OCI-M2 (cell line): ENCODE results near the gene UNKL.

ENCODE experiments used
- DNase-seq: peaks from one replicate; lab custom pipeline; 2025; ENCODE audit not compliant: unreplicated experiment; lab: John Stamatoyannopoulos, UW

The UNKL gene

DNA sequence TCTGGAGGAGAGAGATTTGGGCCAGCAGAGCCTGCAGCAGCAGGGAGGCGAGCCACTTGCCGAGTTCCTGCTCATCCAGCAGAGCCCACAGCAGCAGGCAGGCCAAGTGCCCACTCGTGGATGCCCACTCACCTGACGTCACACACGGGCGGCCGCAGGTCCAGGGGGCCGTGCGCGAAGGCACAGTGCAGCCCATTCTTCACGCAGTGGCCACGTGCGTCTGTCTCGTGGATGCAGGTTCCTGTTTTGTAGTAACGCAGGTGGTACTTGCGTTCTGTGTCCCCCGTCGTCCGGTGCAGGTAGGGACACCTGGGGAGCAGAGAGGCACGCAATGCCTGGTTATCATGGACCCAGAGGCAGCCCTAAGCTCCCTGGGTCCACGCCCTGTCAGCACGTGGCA is 11.5 kb downstream of the UNKL start:
- no peak for DNase-seq

GRCh38 chr16:1401758-1402154 is 12.7 kb downstream of the UNKL start:
- no peak for DNase-seq

GRCh38 chr16:1401061-1401757 is 13.3 kb downstream of the UNKL start:
- no peak for DNase-seq

DNA sequence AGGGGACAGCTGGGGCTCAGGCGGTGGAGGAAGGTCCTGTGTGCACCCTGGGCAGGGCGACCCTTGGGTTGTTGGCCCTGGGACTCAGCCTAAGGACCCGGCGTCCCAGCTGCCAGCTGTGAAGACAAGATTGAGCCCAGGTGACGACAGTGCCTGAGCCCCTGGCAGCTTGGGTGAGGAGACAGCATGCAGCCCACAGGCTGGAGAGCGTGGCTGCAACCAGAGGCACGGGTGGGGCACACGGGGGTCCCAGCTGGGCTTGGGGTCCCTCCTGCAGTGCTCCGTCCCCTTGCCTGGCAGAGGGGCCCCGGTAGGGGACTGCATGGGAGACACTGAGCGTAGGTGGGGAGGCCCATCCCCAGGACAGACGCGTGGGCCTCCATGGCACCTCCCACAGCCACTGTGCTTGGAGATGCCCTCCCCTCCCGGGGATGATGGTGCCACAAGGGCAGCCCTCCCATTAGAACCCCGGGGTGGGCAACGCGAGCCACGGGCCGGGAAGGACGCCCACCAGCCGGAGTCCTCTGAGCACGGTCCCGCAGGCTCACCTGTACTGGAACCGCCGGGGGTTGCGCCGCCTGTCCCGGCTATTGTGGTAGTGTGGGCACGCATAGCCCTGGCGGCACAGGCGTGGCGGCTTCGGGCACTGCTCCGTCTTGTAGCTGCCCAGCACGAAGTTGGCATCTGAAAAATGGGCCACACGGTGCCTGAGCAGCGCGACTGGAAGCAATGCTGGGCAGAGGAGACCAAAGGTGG is 15.5 kb downstream of the UNKL start:
- DNase-seq: no peak

DNA sequence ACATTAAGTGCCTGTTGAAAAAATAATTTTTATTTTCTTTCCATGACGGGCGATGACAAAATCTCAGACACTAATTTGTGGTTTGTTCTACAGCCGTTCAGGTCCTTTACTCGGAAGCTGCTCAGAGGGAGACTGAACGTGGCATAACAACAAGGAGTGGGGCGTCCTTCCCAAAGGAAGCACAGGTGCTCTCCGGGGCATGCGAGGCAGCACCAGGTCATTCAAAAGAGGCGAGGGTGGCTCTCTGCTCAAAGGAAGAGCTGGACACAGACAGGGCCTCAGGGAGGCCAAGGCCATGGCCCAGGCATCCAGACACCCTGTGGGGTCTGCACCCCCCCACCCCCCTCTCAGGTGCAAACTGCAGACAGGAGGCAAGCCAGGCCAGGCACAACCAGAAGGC is 16.2 kb downstream of the UNKL start:
- DNase-seq: no peak

- DNase-seq: no peak
Measured at GRCh38 chr16:1397779-1398178, 16.7 kb downstream of the UNKL start.

GRCh38 chr16:1395444-1396031 is 19.0 kb downstream of the UNKL start:
- DNase-seq: no peak

DNA sequence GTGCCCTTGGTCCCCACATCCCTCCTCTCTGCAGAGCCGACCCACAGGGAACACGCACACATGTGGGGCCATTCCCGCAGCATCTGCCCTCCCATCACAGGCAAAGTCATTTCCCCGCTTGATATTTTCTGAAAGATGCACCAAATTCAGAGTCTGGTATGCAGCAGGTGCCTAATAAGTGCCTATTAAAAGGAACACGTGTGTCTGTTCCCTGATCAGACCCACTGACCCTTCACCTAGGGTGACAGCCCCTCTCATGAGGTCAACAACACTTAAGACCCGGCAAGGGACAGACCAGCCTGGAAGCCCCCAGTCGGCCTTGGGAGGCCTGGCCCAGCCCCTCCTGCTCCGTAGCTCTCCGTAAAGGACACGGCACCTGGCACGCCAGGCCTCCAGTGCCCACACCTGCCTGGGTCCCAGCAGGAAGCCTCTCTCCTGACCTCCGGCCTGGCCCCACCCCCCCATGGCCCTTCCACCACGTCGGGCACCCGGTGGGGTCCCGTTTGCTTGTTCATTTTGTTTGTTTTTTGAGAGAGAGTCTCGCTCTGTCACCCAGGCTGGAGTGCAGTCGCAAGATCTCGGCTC is 20.0 kb downstream of the UNKL start:
- DNase-seq: no peak

DNA sequence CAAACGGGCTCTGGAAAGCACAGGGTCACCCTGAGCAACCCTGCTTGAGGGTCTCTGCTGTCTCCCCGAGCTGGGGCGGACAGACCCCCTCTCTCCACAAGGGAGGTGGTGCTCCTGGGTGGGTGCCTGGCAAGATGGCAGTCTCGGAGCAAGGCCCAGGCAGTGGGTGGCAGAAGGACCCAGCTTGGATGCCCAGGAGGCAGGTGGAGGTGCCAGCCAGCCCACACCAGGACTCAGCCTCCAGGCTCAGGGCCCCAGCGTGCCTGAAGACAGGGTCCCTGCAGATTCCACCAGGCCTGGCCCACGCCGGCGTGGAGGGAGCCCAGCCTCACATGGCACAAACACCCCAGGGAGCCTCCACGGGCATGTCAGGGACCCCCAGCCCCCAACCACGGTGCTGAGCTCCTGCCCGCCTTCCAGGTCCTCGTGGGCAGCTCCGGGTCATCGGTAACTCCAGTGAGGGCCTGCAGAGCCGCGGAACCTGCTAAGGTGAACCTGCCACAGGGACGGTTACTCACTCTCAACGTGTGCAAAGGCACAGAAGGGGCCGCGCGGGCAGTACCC is 20.8 kb downstream of the UNKL start:
- no peak for DNase-seq

- DNase-seq: no peak
Measured at GRCh38 chr16:1392826-1393225, 21.7 kb downstream of the UNKL start.

- no peak for DNase-seq
Measured at GRCh38 chr16:1390239-1390779, 24.2 kb downstream of the UNKL start.

DNA sequence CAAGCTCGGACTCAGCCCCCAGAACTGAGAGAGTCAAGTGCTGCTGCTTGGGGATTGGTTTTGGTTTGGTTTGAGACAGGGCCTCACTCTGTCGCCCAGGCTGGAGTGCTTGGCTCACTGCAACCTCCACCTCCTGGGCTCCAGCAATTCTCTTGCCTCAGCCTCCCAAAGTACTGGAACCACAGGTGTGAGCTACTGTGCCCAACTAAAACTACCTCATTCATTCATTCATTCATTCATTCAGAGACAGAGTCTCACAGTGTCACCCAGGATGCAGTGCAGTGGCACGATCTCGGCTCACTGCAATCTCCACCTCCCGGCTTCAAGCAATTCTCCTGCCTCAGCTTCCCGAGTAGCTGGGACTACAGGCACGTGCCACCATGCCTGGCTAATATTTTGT is 24.7 kb downstream of the UNKL start:
- DNase-seq: no peak

GRCh38 chr16:1387331-1387730 is 27.2 kb downstream of the UNKL start:
- no peak for DNase-seq

- no peak for DNase-seq
Measured at GRCh38 chr16:1385232-1385631, 29.3 kb downstream of the UNKL start.

GRCh38 chr16:1383556-1383955 is 30.9 kb downstream of the UNKL start:
- no peak for DNase-seq

DNA sequence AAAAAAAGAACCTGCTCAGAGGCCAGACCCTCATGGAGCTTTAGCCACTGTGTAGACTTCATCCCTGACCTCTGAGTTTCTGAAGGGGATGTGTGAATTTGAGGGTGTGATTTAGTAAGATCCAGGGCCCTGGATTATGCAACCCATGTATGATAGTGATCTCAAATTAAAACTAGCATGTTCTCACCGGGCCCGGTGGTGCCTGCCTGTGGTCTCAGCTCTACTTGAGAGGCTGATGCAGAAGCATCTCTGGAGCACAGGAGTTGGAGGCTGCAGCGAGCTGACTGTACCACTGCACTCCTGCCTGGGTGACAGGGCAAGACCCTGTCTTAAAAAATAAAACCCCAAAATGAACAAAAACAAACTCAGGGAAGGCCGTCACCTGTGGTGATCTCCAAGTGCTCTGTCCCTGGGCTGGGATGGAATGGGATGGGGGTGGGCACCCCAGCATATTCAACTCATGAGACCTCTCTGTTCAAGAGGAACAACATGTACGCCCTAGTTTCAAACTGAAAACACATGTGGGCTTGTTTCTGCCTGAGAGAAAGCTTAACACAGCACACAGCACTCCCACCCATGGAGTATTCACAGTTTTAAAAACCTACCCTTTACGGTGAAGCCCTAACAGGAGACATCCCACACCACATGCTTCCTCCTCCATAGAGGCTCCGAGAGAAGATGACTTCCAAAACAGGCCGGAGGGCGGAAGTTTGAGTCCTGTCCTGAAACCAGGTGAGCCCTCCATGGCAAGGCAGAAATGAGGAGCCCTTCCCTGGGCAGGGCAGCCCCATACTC is 32.7 kb downstream of the UNKL start:
- DNase-seq: no peak

DNA sequence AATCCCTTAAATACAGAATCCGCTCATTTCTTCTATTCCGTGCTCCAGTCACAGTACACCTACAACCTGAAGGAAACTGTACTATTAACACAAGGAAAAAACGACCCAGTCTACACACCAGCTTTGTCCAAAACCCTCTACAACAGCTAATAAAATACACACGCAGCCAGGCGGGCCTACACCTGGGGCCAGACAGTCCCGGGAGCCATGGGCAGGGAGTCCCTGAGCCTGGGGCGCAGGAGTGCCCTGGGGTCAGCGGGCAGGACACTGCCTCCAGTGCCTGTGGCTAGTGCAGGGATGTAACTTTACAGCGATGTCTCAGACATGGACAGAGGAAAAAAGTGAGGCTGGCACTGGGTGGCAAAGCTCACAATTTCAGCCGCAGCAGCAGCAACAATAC is 34.3 kb downstream of the UNKL start:
- DNase-seq: no peak

DNA sequence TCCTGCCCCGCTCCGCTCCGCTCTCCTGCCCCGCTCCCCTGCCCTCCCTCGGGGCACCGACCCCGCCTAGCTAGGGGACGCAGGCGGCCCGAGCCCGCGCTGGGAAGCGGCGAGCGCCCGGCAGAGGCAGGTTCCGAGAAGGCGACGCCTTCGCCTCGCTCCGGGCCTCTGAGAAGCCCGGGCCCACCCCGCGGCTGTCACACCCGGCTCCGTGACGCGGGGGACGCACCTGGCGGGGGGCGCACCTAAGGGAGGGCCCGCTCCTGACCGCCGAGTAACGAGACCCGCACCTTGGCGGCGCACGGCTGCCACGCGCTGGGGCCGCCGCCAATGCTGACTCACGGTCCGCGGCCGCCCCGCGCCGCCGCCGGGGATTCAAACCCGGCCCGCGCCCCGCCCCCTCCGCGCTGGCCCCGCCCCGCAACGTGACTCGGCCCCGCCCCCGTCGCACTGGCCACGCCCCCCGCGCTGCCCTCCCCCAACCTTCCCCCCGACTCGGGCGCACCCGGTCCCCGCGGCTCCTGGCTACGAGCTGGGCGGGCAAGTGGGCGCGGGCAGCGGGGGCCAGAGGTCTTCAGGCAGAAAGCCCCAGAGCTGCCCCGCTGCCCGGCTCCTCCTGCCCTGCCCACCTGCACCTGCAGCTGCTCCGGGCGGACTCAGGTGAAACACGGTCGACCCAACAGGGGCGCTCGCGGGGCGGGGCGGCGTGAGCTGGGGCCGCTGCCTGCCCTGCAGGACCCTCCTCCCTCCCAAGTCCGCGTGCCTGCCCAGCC is 35.0 kb downstream of the UNKL start:
- DNase-seq: no peak

DNA sequence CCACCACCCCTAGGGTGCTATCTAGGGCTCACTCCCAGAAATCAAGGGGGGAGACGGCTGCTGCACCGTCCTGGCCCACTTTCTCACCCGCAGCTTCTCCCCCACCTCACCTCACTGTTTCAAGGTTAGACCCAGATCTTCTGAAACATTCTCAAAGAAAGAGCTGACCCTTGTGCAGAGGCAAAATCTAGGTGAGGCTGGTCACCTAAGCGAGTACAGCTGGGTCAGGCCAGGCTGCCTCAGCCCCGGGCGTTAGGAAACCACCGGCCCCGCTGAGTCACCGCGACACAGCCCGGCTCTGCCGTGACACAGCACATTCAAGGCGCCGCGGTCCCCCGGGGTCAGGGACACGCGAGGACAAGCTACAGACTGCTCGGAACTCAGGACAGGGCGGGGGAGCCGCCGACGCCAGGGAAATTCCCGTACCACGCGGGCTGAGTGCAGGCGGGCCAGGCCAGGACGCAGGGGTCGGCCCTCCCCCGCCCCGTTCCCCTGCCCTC is 35.6 kb downstream of the UNKL start:
- no peak for DNase-seq
